Osteocyte (in vitro differentiated cells): ENCODE data around the gene TERB1. TPM values are rescaled to one million over a fixed set of nuclear protein-coding genes. Genes with fewer than 3 reads are reported as not detected.
A peak's percentile ranks its signal among the peaks of the same experiment; 100 is the strongest.

Source experiments
- DNase-seq: peaks from one replicate; pipeline ENCODE4 v3.0.0; 2021; ENCODE audit warnings: mixed read lengths; ENCODE audit not compliant: unreplicated experiment; ENCODE audit errors: extremely low spot score
- H3K27ac Mint-ChIP-seq: one replicate; pipeline ENCODE4 v1.8.0; 2021; ENCODE audit warnings: mild to moderate bottlenecking, mixed read lengths; ENCODE audit not compliant: unreplicated experiment
- H3K27me3 Mint-ChIP-seq: one replicate; pipeline ENCODE4 v1.8.0; 2021; ENCODE audit warnings: mixed read lengths; ENCODE audit not compliant: unreplicated experiment
- H3K36me3 Mint-ChIP-seq: one replicate; pipeline ENCODE4 v1.8.0; 2021; ENCODE audit warnings: mixed read lengths; ENCODE audit not compliant: unreplicated experiment
- H3K4me1 Mint-ChIP-seq: one replicate; pipeline ENCODE4 v1.8.0; 2021; ENCODE audit warnings: mixed read lengths; ENCODE audit not compliant: unreplicated experiment
- H3K4me3 Mint-ChIP-seq: one replicate; pipeline ENCODE4 v1.8.0; 2021; ENCODE audit warnings: mild to moderate bottlenecking, moderate library complexity, mixed read lengths; ENCODE audit not compliant: unreplicated experiment
- H3K9me3 Mint-ChIP-seq: one replicate; pipeline ENCODE4 v1.8.0; 2021; ENCODE audit warnings: mixed read lengths; ENCODE audit not compliant: unreplicated experiment
- CTCF ChIP-seq: fragments of 200-600 bp; sonication (generic); IDR thresholded peaks from 2 replicates; pipeline ENCODE4 v1.5.0; 2021; ENCODE audit warnings: antibody characterized with exemption, mild to moderate bottlenecking, moderate library complexity
- total RNA-seq: library from RNA; stranded (reverse); gene quantifications from 2 replicates; pipeline ENCODE4 v1.2.1, GENCODE V29; 2021

Gene TERB1
- total RNA-seq, 1 donor from 2014 or later, result 0.43 TPM

GRCh38 chr16:66758086-66758485, 43.3 kb downstream of the TERB1 start:
- H3K4me1 Mint-ChIP-seq, result no peaks in the 10 kb centered on the region
- no peak for TF ChIP-seq CTCF
- peaks cover 38% of the 10 kb centered on the region for H3K27me3 Mint-ChIP-seq
- no peak for DNase-seq
- no peaks in the 10 kb centered on the region for H3K9me3 Mint-ChIP-seq
- H3K36me3 Mint-ChIP-seq, result peaks cover 1% of the 10 kb centered on the region
- no peak overlapping the region for H3K27ac Mint-ChIP-seq
- no peak overlapping the region for H3K4me3 Mint-ChIP-seq

GRCh38 chr16:66754819-66755218, 46.6 kb downstream of the TERB1 start:
- H3K4me3 Mint-ChIP-seq, result no peak overlapping the region
- peaks cover 15% of the 10 kb centered on the region for H3K4me1 Mint-ChIP-seq
- H3K27me3 Mint-ChIP-seq, result peaks cover 27% of the 10 kb centered on the region
- no peak for TF ChIP-seq CTCF
- DNase-seq, result no peak
- no peaks in the 10 kb centered on the region for H3K9me3 Mint-ChIP-seq
- H3K27ac Mint-ChIP-seq, result no peak overlapping the region
- H3K36me3 Mint-ChIP-seq, result peaks cover 1% of the 10 kb centered on the region

GRCh38 chr16:66754211-66754610, 47.2 kb downstream of the TERB1 start:
- Mint-ChIP-seq H3K4me3 (no peak overlapping the region), H3K4me1 (peaks cover 21% of the 10 kb centered on the region), H3K9me3 (no peaks in the 10 kb centered on the region), H3K36me3 (peaks cover 4% of the 10 kb centered on the region), H3K27ac (no peak overlapping the region), H3K27me3 (peaks cover 27% of the 10 kb centered on the region)
- DNase-seq, result no peak
- no peak for TF ChIP-seq CTCF

GRCh38 chr16:66752958-66753357, 48.4 kb downstream of the TERB1 start:
- Mint-ChIP-seq H3K9me3 (no peaks in the 10 kb centered on the region), H3K27me3 (peaks cover 25% of the 10 kb centered on the region), H3K36me3 (peaks cover 15% of the 10 kb centered on the region), H3K27ac (no peak overlapping the region), H3K4me3 (no peak overlapping the region), H3K4me1 (peaks cover 27% of the 10 kb centered on the region)
- peak; percentile 34 for DNase-seq
- no peak for TF ChIP-seq CTCF

GRCh38 chr16:66752379-66752778, 49.0 kb downstream of the TERB1 start:
- Mint-ChIP-seq H3K4me3 (peak overlapping the region; percentile 67), H3K36me3 (peaks cover 19% of the 10 kb centered on the region), H3K27ac (peak overlapping the region; percentile 65), H3K4me1 (peaks cover 27% of the 10 kb centered on the region), H3K27me3 (peaks cover 25% of the 10 kb centered on the region), H3K9me3 (no peaks in the 10 kb centered on the region)
- no peak for DNase-seq
- TF ChIP-seq CTCF, result no peak
